HepG2 (cell line): ENCODE data around the gene BRINP1.

Experiments used
- CTCF ChIP-seq: sonication (generic); formaldehyde crosslinking; IDR thresholded peaks from 2 replicates; pipeline ENCODE4 v1.5.0; 2020; ENCODE audit warnings: mild to moderate bottlenecking, missing genetic modification reagents, moderate library complexity
- GLMP ChIP-seq: sonication (generic); formaldehyde crosslinking; IDR thresholded peaks from 2 replicates; pipeline ENCODE4 v1.9.0; 2021; ENCODE audit warnings: missing genetic modification reagents, mild to moderate bottlenecking, borderline replicate concordance
- RAD21 ChIP-seq: fragments of 450-650 bp; formaldehyde crosslinking; IDR thresholded peaks from 2 replicates; pipeline ENCODE4 v1.5.0; 2020; ENCODE audit warnings: mild to moderate bottlenecking
- ZBTB14 ChIP-seq: sonication (generic); formaldehyde crosslinking; IDR thresholded peaks from 2 replicates; pipeline ENCODE4 v1.4.0; 2020; ENCODE audit warnings: missing genetic modification reagents

DNA sequence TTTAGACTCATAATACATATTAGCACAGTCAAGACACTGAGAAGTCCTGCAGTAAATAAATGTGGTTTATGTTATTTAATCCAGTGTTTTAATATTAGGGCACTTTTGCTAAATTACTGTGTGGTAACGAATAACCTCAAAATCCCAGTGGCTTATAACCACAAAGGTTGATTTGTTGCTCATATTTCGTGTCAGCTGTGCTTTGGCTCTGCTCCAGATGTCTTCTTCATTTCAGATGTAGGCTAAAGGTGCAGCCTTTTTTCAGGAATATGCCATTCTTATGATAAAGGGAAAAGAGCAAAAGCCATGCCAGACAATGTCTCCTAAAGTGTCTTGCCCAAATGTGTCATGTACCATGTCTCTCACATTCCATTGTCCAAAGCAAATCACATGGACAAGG, 144.8 kb downstream of the BRINP1 start:
- no peak for TF ChIP-seq RAD21 (CRISPR knock-in tag)
- TF ChIP-seq CTCF (CRISPR knock-in tag), result no peak
- TF ChIP-seq ZBTB14 (CRISPR knock-in tag), result no peak
- no peak for TF ChIP-seq GLMP (CRISPR knock-in tag)
